Adrenal gland (tissue), 12 donors: ENCODE measurements around the gene CBR3. TPM values are rescaled to one million over a fixed set of nuclear protein-coding genes. Genes with fewer than 3 reads are reported as not detected.
A peak's percentile ranks its signal among the peaks of the same experiment; 100 is the strongest.
"Not testable (repeated sequence)": the region's sequence is repeated elsewhere in the genome, so short reads cannot be mapped to it uniquely, and the experiment has no call there.

Source experiments
- DNase-seq, 7 donors: peaks; one replicate each; pipeline ENCODE4 v3.0.0-alpha.2; 2019 to 2020
- H3K27ac ChIP-seq, 5 donors: fragments of 200-600 bp; sonication (generic) in 4 of 5; 1 replicate in 3 of 5; 2 replicates in 2 of 5; pipeline versions ENCODE4 v1.5.1 to v1.8.0; 2016 to 2020; ENCODE audit warnings: mild to moderate bottlenecking in 1 of 5
- H3K27me3 ChIP-seq: fragments of 200-600 bp; 2 replicates; pipeline ENCODE4 v1.8.0; 2021
- H3K36me3 ChIP-seq, 2 donors: fragments of 200-600 bp; replicated peaks in 1 of 2; 1 replicate in 1 of 2; 2 replicates in 1 of 2; pipeline versions ENCODE4 v1.5.1 to v1.8.0; 2018 to 2022
- H3K4me1 ChIP-seq, 2 donors: fragments of 200-600 bp; replicated peaks in 1 of 2; 1 replicate in 1 of 2; 2 replicates in 1 of 2; pipeline versions ENCODE4 v1.5.1 to v1.8.0; 2018 to 2021
- H3K4me3 ChIP-seq, 4 donors: fragments of 200-600 bp; sonication (generic) in 3 of 4; one replicate each; pipeline ENCODE4 v1.5.1; 2016 to 2018
- H3K9me3 ChIP-seq, 3 donors: fragments of 200-600 bp; sonication (generic) in 1 of 3; replicated peaks in 1 of 3; 1 replicate in 2 of 3; 2 replicates in 1 of 3; pipeline versions ENCODE4 v1.5.1 to v1.8.0; 2016 to 2021
- CTCF ChIP-seq, 6 experiments: fragments of 450-650 bp in 4 of 6; fragments of 200-600 bp in 2 of 6; sonication (generic) in 1 of 6; IDR thresholded peaks; 1 replicate in 5 of 6; 2 replicates in 1 of 6; pipeline versions ENCODE4 v1.5.1 to v1.8.0; 2016 to 2021; ENCODE audit warnings: antibody characterized with exemption in 6 of 6, mild to moderate bottlenecking in 2 of 6, moderate library complexity in 1 of 6
- POLR2A ChIP-seq, 2 donors: fragments of 450-650 bp; IDR thresholded peaks; one replicate each; pipeline ENCODE4 v1.6.1; 2017; ENCODE audit warnings: antibody characterized with exemption in 2 of 2, mild to moderate bottlenecking in 2 of 2, moderate library complexity in 1 of 2
- WGBS, 4 donors: extraction: QIAGEN DNeasy Blood & Tissue Kit in 2 of 4; methylation state at CpG; one replicate each; pipeline versions ENCODE4 v1.1.5 to v1.1.7; 2013 to 2017; 5-methylcytosine and 5-hydroxymethylcytosine counted together
- intact Hi-C, 2 donors: fragments of 100-400 bp; cut with DNase I; formaldehyde crosslinking; loops; one replicate each; pipeline versions ENCODE4 v1.14.1 to v1.15.0; 2022 to 2023
- polyA plus RNA-seq, 3 donors: library from polyadenylated mRNA; stranded (reverse); fragments of 200-250 nt in 2 of 3; fragments of 350-450 nt in 1 of 3; fragmentation: Illumina TruSeq in 1 of 3; extraction: RNeasy Lipid Tissue Mini Kit (QIAGEN cat#74804) in 1 of 3; gene quantifications; one replicate each; pipeline ENCODE4 v1.2.3, GENCODE V29; 2013 to 2014
- total RNA-seq, 9 donors: library from RNA; depleted of rRNA in 4 of 9; stranded (reverse); fragments of >200 nt in 4 of 9; fragments of 120-200 nt in 1 of 9; fragmentation: NEBNext Ultra II Directional in 1 of 9; extraction: Animal tissue kit (Norgen Biotek cat#: 25700) in 1 of 9; gene quantifications; one replicate each; pipeline versions ENCODE4 v1.1.0 to v1.2.4, GENCODE V29; 2013 to 2023
- donor health status: healthy with polysubstance abuse.
- donor health status: Bipolar disorder and iron deficiency.
- donor health status: DM: yes; HTN: yes; CAD: no.
- donor health status: DM: no; HTN: no; CAD: no.
- donor health status: DM: no; HTN: no; CAD: no.
- donor health status: DM: yes; HTN: yes; CAD: no.

The CBR3 gene
- total and polyA plus RNA-seq, 12 donors = 0.83 to 10.7 (median 2.8) TPM

- H3K27me3 ChIP-seq = no peaks in the 10 kb centered on the region
- WGBS, 4 donors = 92 to 97% (median 95%) methylated on average over 5 of the region's 5 CpGs
- no peaks in the 10 kb centered on the region for H3K36me3 ChIP-seq
- no peak overlapping the region for H3K4me3 ChIP-seq
- intact Hi-C loops = no loop called here
- H3K27ac ChIP-seq = no peak overlapping the region
- H3K9me3 ChIP-seq = no peaks in the 10 kb centered on the region
- TF ChIP-seq POLR2A (IDR thresholded peaks at IDR 0.05) = no peak
- no peak for TF ChIP-seq CTCF (IDR thresholded peaks at IDR 0.05)
- H3K4me1 ChIP-seq = no peaks in the 10 kb centered on the region
- DNase-seq = peak in 1 of 7 donors; percentile 41
Observed at GRCh38 chr21:36126621-36127110, 8.2 kb upstream of the CBR3 start.

- Histone ChIP-seq H3K9me3 (no peaks in the 10 kb centered on the region), H3K27me3 (no peaks in the 10 kb centered on the region), H3K4me3 (no peak overlapping the region), H3K4me1 (no peaks in the 10 kb centered on the region), H3K36me3 (no peaks in the 10 kb centered on the region), H3K27ac (no peak overlapping the region)
- DNase-seq = peak in 2 of 7 donors; percentile 15 to 30
- WGBS, 4 donors = 80 to 89% (median 85%) methylated on average over 10 of the region's 10 CpGs
- intact Hi-C loops = no loop called here
- TF ChIP-seq POLR2A (IDR thresholded peaks at IDR 0.05) (no peak), CTCF (IDR thresholded peaks at IDR 0.05) (no peak)
Observed at GRCh38 chr21:36127250-36127904, 7.5 kb upstream of the CBR3 start.

- no peak overlapping the region for H3K4me3 ChIP-seq
Observed at GRCh38 chr21:36127977-36128376, 6.9 kb upstream of the CBR3 start.

GRCh38 chr21:36129219-36129618 is 5.7 kb upstream of the CBR3 start:
- Histone ChIP-seq H3K4me3 (no peak overlapping the region), H3K27ac (peak overlapping the region in 1 of 5 donors; percentile 45), H3K36me3 (no peaks in the 10 kb centered on the region), H3K27me3 (no peaks in the 10 kb centered on the region), H3K4me1 (peaks cover 0 to 2% of the 10 kb centered on the region in 2 donors), H3K9me3 (no peaks in the 10 kb centered on the region)
- TF ChIP-seq CTCF (IDR thresholded peaks at IDR 0.05) (no peak), POLR2A (IDR thresholded peaks at IDR 0.05) (no peak)
- intact Hi-C loops = no loop called here
- 46 to 63% (median 57%) methylated on average over 2 of the region's 2 CpGs for WGBS, 4 donors
- no peak for DNase-seq

More at GRCh38 chr21:36127977-36128376, 6.9 kb upstream of the CBR3 start:
- no peaks in the 10 kb centered on the region for H3K9me3 ChIP-seq
- TF ChIP-seq POLR2A (IDR thresholded peaks at IDR 0.05) = no peak
- TF ChIP-seq CTCF (IDR thresholded peaks at IDR 0.05) = no peak
- no peaks in the 10 kb centered on the region for H3K36me3 ChIP-seq
- intact Hi-C loops = no loop called here
- WGBS, 4 donors = 80 to 85% (median 84%) methylated on average over 5 of the region's 5 CpGs
- H3K27ac ChIP-seq = no peak overlapping the region
- DNase-seq = peak in 1 of 7 donors; percentile 7
- no peaks in the 10 kb centered on the region for H3K27me3 ChIP-seq
- H3K4me1 ChIP-seq = no peaks in the 10 kb centered on the region

GRCh38 chr21:36130414-36130762 is 4.5 kb upstream of the CBR3 start:
- H3K36me3 ChIP-seq, H3K27me3 ChIP-seq, intact Hi-C loops, H3K27ac ChIP-seq, H3K9me3 ChIP-seq: not testable (repeated sequence)
- 12 to 65% (median 22%) methylated on average over 3 to 11 of the region's 18 CpGs for WGBS, 4 donors
- peak in 1 of 7 donors; percentile 43 for DNase-seq
- Histone ChIP-seq H3K4me3 (peak overlapping the region in 1 of 4 donors; percentile 62), H3K4me1 (peaks cover 3 to 11% of the 10 kb centered on the region in 2 donors)

GRCh38 chr21:36130839-36131238 is 4.0 kb upstream of the CBR3 start:
- H3K36me3 ChIP-seq, H3K27me3 ChIP-seq, intact Hi-C loops, H3K4me3 ChIP-seq, H3K27ac ChIP-seq, DNase-seq, H3K9me3 ChIP-seq: not testable (repeated sequence)
- WGBS, 4 donors = 86 to 89% (median 87%) methylated on average over 5 of the region's 5 CpGs
- peaks cover 3 to 11% of the 10 kb centered on the region in 2 donors for H3K4me1 ChIP-seq
